ENCODE results near the gene PTPRM. TPM values are rescaled to one million over a fixed set of nuclear protein-coding genes. Genes with fewer than 3 reads are reported as not detected.

PTPRM gene
- total and polyA plus RNA-seq, 2 of the 8 experiments (the other 6 are each of a cell fraction or from before 2014, with no cell fraction given): 4.1 to 7.0 TPM

- Histone ChIP-seq H2BK15ac (ENCODE audit: low read length) (no peak overlapping the region), H2BK120ac (replicated peaks; ENCODE audit: low read depth, low read length) (no peak overlapping the region), H3K79me2 (ENCODE audit: control insufficient read depth in 1 of 2, insufficient read depth in 2 of 2, low read length in 2 of 2) (no peaks in the 10 kb centered on the region), H4K8ac (ENCODE audit: extremely low read depth, insufficient read depth, low read length) (no peak overlapping the region), H3K18ac (ENCODE audit: extremely low read depth, low read length) (no peak overlapping the region), H3K36me3 (ENCODE audit: control insufficient read depth in 2 of 4, insufficient read depth in 4 of 4, low read length in 3 of 4) (no peaks in the 10 kb centered on the region), H3K4ac (replicated peaks; ENCODE audit: insufficient read length, low read depth, low read length) (no peak overlapping the region), H3K9me3 (ENCODE audit: insufficient read depth in 2 of 2, low read depth in 1 of 2, low read length in 1 of 2) (no peaks in the 10 kb centered on the region), H2AK5ac (ENCODE audit: low read depth, low read length) (no peak overlapping the region), H3K23me2 (ENCODE audit: low read depth, low read length) (no peaks in the 10 kb centered on the region; the same call in 1 of the 2 replicates), H3K4me2 (ENCODE audit: insufficient read depth in 1 of 2, low read depth in 2 of 2, low read length in 2 of 2) (no peak overlapping the region), H2AFZ (ENCODE audit: low read length) (no peak overlapping the region), H3K27ac (ENCODE audit: low read depth, low read length) (no peak overlapping the region), H3K9ac (replicated peaks in 1 of 4; ENCODE audit: extremely low read depth in 1 of 4, low read depth in 3 of 4, low read length in 3 of 4) (no peak overlapping the region), H2BK5ac (ENCODE audit: low read depth, low read length) (no peak overlapping the region), H3K56ac (replicated peaks; ENCODE audit: insufficient read length, low read depth, low read length) (no peak overlapping the region), H3K4me3 (ENCODE audit: extremely low read depth in 1 of 4, insufficient read depth in 2 of 4, low read depth in 3 of 4, low read length in 4 of 4) (no peak overlapping the region), H3K79me1 (ENCODE audit: low read depth, low read length) (no peaks in the 10 kb centered on the region), H3K14ac (ENCODE audit: insufficient read length) (no peak overlapping the region), H2BK12ac (ENCODE audit: low read depth, low read length) (no peak overlapping the region), H4K20me1 (replicated peaks in 1 of 2; ENCODE audit: control insufficient read depth in 1 of 2, insufficient read depth in 2 of 2, low read length in 2 of 2) (no peaks in the 10 kb centered on the region), H4K91ac (replicated peaks; ENCODE audit: insufficient read length, low read length) (no peak overlapping the region), H2BK20ac (ENCODE audit: low read length) (no peak overlapping the region), H3K23ac (ENCODE audit: insufficient read length) (no peak overlapping the region), H4K5ac (ENCODE audit: insufficient read length, low read depth, low read length) (no peak overlapping the region), H3K4me1 (replicated peaks in 1 of 4; ENCODE audit: control insufficient read depth in 3 of 4, insufficient read depth in 4 of 4, low read length in 3 of 4) (no peaks in the 10 kb centered on the region), H3K27me3 (replicated peaks in 1 of 4; ENCODE audit: control insufficient read depth in 3 of 4, extremely low read depth in 1 of 4, insufficient read depth in 3 of 4, low read length in 3 of 4) (no peaks in the 10 kb centered on the region)
- DNase-seq (ENCODE audit: low read depth in 1 of 2, low spot score in 2 of 2) (no peak), FAIRE-seq (no peak)
- POLR2A ChIA-PET (ENCODE audit: partially characterized antibody): no interaction called here
- 82% methylated on average over 1 of the region's 1 CpG; no CpG with 5 or more reads in 1 of the 2 experiments for WGBS, 2 experiments (ENCODE audit: extremely low coverage in 1 of 2, insufficient coverage in 1 of 2, insufficient read length in 1 of 2, insufficient replicate concordance in 2 of 2, low coverage in 1 of 2, low lambda C conversion rate in 2 of 2, missing lambda C conversion rate in 1 of 2)
- CTCF ChIA-PET (ENCODE audit: partially characterized antibody): interaction anchor here (0.5 kb wide), 1 partner anchor 817 kb away, joined by 3 read pairs; no protein-coding TSS in a partner anchor
- no peak for TF ChIP-seq CREB1 (IDR thresholded peaks at IDR 0.05)
- TF ChIP-seq SIX5 (IDR thresholded peaks at IDR 0.05; ENCODE audit: low read depth, low read length): no peak
- no peak for TF ChIP-seq EP300 (IDR thresholded peaks at IDR 0.05; ENCODE audit: borderline replicate concordance in 1 of 2, low read depth in 2 of 2, low read length in 2 of 2)
- no peak for TF ChIP-seq SIN3A (conservative IDR thresholded peaks at IDR 0.05 in 1 of 2, IDR thresholded peaks at IDR 0.05 in 1 of 2; ENCODE audit: low read depth in 1 of 2, low read length in 2 of 2)
- TF ChIP-seq JUN (IDR thresholded peaks at IDR 0.05; ENCODE audit: low read depth, low read length): no peak
- TF ChIP-seq TAF1 (IDR thresholded peaks at IDR 0.05; ENCODE audit: low read depth, low read length): no peak
- TF ChIP-seq BCL11A (IDR thresholded peaks at IDR 0.05; ENCODE audit: low read depth in 2 of 2, low read length in 2 of 2): no peak
- no peak for TF ChIP-seq POLR2A (IDR thresholded peaks at IDR 0.05; ENCODE audit: control extremely low read depth in 1 of 2, low read depth in 2 of 2, low read length in 2 of 2)
- no peak for TF ChIP-seq ASH2L (IDR thresholded peaks at IDR 0.05; ENCODE audit: low read length)
These were observed 56.6 kb downstream of the PTPRM start for GRCh38 chr18:7623681-7624080.
